ENCODE measurements around the gene METTL25. TPM values are rescaled to one million over a fixed set of nuclear protein-coding genes. Genes with fewer than 3 reads are reported as not detected.

METTL25 gene
- total RNA-seq, 2 donors from 2014 or later: 2.6 to 9.6 TPM

DNA sequence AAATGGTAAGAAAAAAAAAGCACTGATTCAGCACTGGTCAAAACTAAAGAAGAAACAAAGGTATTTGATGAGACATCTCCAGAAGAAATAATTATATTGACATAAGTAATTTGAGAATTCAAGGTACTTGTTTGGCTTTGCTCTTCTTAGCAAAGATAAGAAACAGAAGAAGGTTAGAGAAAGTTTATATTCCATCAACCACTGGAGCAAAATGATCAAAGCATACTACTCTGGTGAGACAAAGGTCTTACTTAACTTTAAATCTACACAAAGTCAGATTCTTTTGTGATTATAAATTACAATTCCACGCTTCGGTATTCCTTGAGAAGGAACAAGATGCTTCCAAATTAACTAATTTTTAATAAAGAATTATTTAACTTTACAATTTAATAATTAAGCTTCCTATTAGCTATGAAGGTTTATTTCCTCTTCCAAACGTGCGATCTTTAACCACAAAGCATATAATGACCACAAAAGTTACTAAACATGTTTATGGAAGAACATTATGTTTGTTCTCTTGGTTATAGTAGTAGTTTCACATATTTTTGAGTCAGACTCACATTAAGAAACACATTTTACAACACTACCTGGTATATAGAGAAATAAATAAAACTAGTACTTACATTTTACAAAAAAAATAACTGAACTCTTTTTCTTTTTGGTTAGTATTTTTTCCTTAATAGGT is 53.4 kb downstream of the METTL25 start:
- intact Hi-C loops (cut with DNase I): no loop called here
- TF ChIP-seq POLR2A (IDR thresholded peaks at IDR 0.05): no peak
- TF ChIP-seq, protein P1, sequence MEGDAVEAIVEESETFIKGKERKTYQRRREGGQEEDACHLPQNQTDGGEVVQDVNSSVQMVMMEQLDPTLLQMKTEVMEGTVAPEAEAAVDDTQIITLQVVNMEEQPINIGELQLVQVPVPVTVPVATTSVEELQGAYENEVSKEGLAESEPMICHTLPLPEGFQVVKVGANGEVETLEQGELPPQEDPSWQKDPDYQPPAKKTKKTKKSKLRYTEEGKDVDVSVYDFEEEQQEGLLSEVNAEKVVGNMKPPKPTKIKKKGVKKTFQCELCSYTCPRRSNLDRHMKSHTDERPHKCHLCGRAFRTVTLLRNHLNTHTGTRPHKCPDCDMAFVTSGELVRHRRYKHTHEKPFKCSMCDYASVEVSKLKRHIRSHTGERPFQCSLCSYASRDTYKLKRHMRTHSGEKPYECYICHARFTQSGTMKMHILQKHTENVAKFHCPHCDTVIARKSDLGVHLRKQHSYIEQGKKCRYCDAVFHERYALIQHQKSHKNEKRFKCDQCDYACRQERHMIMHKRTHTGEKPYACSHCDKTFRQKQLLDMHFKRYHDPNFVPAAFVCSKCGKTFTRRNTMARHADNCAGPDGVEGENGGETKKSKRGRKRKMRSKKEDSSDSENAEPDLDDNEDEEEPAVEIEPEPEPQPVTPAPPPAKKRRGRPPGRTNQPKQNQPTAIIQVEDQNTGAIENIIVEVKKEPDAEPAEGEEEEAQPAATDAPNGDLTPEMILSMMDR (IDR thresholded peaks at IDR 0.05): no peak
- H3K9me3 ChIP-seq: no peaks in the 10 kb centered on the region
- H3K4me1 ChIP-seq: peaks cover 30% of the 10 kb centered on the region
- no peak for DNase-seq
- no peaks in the 10 kb centered on the region for H3K27me3 ChIP-seq
- H3K36me3 ChIP-seq (replicated peaks in 1 of 2; ENCODE audit: insufficient read depth in 1 of 2, low read depth in 2 of 2): no peaks in the 10 kb centered on the region
- ATAC-seq: no peak
- no peak overlapping the region for H3K4me3 ChIP-seq
- 68 to 80% methylated on average over 4 of the region's 4 CpGs for WGBS, 2 donors
- H3K27ac ChIP-seq: no peak overlapping the region

DNA sequence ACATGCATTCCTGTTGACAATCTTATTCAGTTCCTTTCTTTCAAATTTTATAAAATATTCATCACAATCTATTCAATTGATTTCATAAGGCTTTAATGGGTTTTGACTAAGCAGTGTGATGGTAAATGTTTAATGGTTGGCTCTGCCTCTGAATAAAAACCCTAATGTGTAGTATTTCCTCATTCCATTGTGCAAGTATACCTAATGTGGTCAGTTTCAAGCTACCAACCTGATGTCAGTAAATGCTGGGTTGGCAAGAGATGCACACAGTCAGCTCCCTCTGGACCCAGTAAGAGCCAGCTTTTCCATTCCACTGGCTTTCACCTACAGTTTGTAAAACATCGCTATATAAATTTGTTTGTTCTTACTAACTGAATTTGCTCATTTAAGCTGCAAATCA is 53.9 kb downstream of the METTL25 start:
- no peak for DNase-seq

GRCh38 chr12:82414044-82414443 is 55.7 kb downstream of the METTL25 start:
- intact Hi-C loops (cut with DNase I): no loop called here
- 95% methylated on average over 2 of the region's 2 CpGs for WGBS, 2 donors
- no peak for ATAC-seq

More for the DNA sequence above, 53.9 kb downstream of the METTL25 start:
- Histone ChIP-seq H3K9me3 (no peaks in the 10 kb centered on the region), H3K36me3 (replicated peaks in 1 of 2; ENCODE audit: insufficient read depth in 1 of 2, low read depth in 2 of 2) (no peaks in the 10 kb centered on the region), H3K27me3 (no peaks in the 10 kb centered on the region), H3K4me1 (peaks cover 24% of the 10 kb centered on the region), H3K27ac (no peak overlapping the region), H3K4me3 (no peak overlapping the region)
- TF ChIP-seq POLR2A (IDR thresholded peaks at IDR 0.05): no peak
- TF ChIP-seq, protein P1 (IDR thresholded peaks at IDR 0.05): no peak
- ATAC-seq: no peak
- intact Hi-C loops (cut with DNase I): no loop called here
- WGBS, 2 donors: 93 to 94% methylated on average over 1 of the region's 1 CpG

GRCh38 chr12:82414926-82415325 is 56.6 kb downstream of the METTL25 start:
- no peak for DNase-seq
- no peak overlapping the region for H3K27ac ChIP-seq
- no peaks in the 10 kb centered on the region for H3K9me3 ChIP-seq
- TF ChIP-seq, protein P1 (IDR thresholded peaks at IDR 0.05): no peak
- no peak for TF ChIP-seq POLR2A (IDR thresholded peaks at IDR 0.05)
- ATAC-seq: no peak
- H3K4me1 ChIP-seq: peaks cover 4% of the 10 kb centered on the region
- no peaks in the 10 kb centered on the region for H3K27me3 ChIP-seq
- intact Hi-C loops (cut with DNase I): no loop called here
- no peak overlapping the region for H3K4me3 ChIP-seq
- WGBS, 2 donors: 87 to 90% methylated on average over 1 of the region's 1 CpG
- no peaks in the 10 kb centered on the region for H3K36me3 ChIP-seq (replicated peaks in 1 of 2; ENCODE audit: insufficient read depth in 1 of 2, low read depth in 2 of 2)

More at GRCh38 chr12:82414044-82414443, 55.7 kb downstream of the METTL25 start:
- Histone ChIP-seq H3K4me1 (peaks cover 9% of the 10 kb centered on the region), H3K27ac (no peak overlapping the region), H3K36me3 (replicated peaks in 1 of 2; ENCODE audit: insufficient read depth in 1 of 2, low read depth in 2 of 2) (no peaks in the 10 kb centered on the region), H3K27me3 (no peaks in the 10 kb centered on the region), H3K4me3 (no peak overlapping the region), H3K9me3 (no peaks in the 10 kb centered on the region)
- TF ChIP-seq, protein P1 (IDR thresholded peaks at IDR 0.05): no peak
- TF ChIP-seq POLR2A (IDR thresholded peaks at IDR 0.05): no peak
- DNase-seq: no peak

DNA sequence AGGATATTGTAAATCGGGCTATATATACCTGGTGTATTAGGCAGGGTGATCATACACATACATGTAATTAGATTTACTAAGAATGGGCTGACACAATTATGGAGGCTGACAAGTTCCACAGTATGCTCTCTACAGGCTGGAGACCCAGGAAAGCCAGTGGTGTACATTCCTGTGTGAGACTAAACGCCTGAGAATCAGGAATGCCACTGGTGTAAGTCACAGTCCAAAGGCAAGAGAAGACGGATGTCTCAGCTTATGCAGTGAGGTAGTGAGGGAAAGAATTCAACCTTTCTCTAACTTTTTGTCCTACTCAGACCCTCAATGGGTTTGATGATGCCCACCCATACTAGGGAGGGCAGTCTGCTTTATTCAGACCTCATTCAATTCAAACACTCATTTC is 57.1 kb downstream of the METTL25 start:
- WGBS, 2 donors: 84 to 96% methylated on average over 3 of the region's 3 CpGs
- intact Hi-C loops (cut with DNase I): no loop called here
- ATAC-seq: no peak
- Histone ChIP-seq H3K9me3 (no peaks in the 10 kb centered on the region), H3K4me1 (peaks cover 4% of the 10 kb centered on the region), H3K4me3 (no peak overlapping the region), H3K27ac (no peak overlapping the region), H3K27me3 (no peaks in the 10 kb centered on the region), H3K36me3 (replicated peaks in 1 of 2; ENCODE audit: insufficient read depth in 1 of 2, low read depth in 2 of 2) (no peaks in the 10 kb centered on the region)
- no peak for DNase-seq
- TF ChIP-seq, protein P1 (IDR thresholded peaks at IDR 0.05): no peak
- TF ChIP-seq POLR2A (IDR thresholded peaks at IDR 0.05): no peak
